Small intestine (tissue), 7 donors: Measurements from ENCODE around the gene IPO13. TPM values are rescaled to one million over a fixed set of nuclear protein-coding genes. Genes with fewer than 3 reads are reported as not detected.

Experiments
- DNase-seq, 2 donors: peaks; one replicate each; pipeline versions ENCODE4 v3.0.0 to v3.0.0-alpha.2; 2013
- FAIRE-seq: peaks from 2 replicates; lab custom pipeline; 2012; peaks lifted over from hg19 to GRCh38; lab: Jason Lieb, UNC
- H3K27ac ChIP-seq, 3 donors: one replicate each; pipeline ENCODE4 v1.5.1; 2013; ENCODE audit warnings: low read length in 2 of 3, mild to moderate bottlenecking in 2 of 3, control low read depth in 1 of 3, inconsistent platforms in 1 of 3, low read depth in 1 of 3, moderate library complexity in 1 of 3
- H3K27me3 ChIP-seq, 3 donors: one replicate each; pipeline ENCODE4 v1.6.1; 2013; ENCODE audit warnings: low read length in 3 of 3, inconsistent platforms in 1 of 3; ENCODE audit not compliant: control insufficient read depth in 3 of 3, insufficient read depth in 3 of 3
- H3K36me3 ChIP-seq, 3 donors: one replicate each; pipeline ENCODE4 v1.6.1; 2013; ENCODE audit warnings: low read length in 3 of 3, inconsistent platforms in 1 of 3, low read depth in 1 of 3, mild to moderate bottlenecking in 1 of 3, moderate library complexity in 1 of 3; ENCODE audit not compliant: control insufficient read depth in 3 of 3, insufficient read depth in 2 of 3
- H3K4me1 ChIP-seq, 3 donors: one replicate each; pipeline ENCODE4 v1.6.1; 2013; ENCODE audit warnings: low read length in 2 of 3, inconsistent platforms in 1 of 3, low read depth in 1 of 3, mild to moderate bottlenecking in 1 of 3, moderate library complexity in 1 of 3; ENCODE audit not compliant: control insufficient read depth in 3 of 3, insufficient read depth in 2 of 3
- H3K4me3 ChIP-seq, 3 donors: one replicate each; pipeline ENCODE4 v1.5.1; 2013; ENCODE audit warnings: low read length in 3 of 3, control low read depth in 1 of 3, inconsistent platforms in 1 of 3, low read depth in 1 of 3, mild to moderate bottlenecking in 1 of 3, moderate library complexity in 1 of 3
- H3K9me3 ChIP-seq, 2 donors: one replicate each; pipeline ENCODE4 v1.6.1; 2013; ENCODE audit warnings: low read depth in 1 of 2, low read length in 1 of 2; ENCODE audit not compliant: control insufficient read depth in 2 of 2, insufficient read depth in 1 of 2
- WGBS, 3 donors: extraction: QIAGEN DNeasy Blood & Tissue Kit; methylation state at CpG; one replicate each; pipeline ENCODE4 v1.1.7; 2013; 5-methylcytosine and 5-hydroxymethylcytosine counted together
- polyA plus RNA-seq, 4 donors: library from polyadenylated mRNA; stranded (reverse) in 3 of 4; unstranded in 1 of 4; fragments of 200-250 nt in 3 of 4; fragments of 120-200 nt in 1 of 4; gene quantifications; one replicate each; pipeline versions ENCODE4 v1.2.1 to v1.2.3, GENCODE V29; 2013
- donor health status: healthy with polysubstance abuse.
- donor health status: control.
- donor health status: control.
- donor health status: Bipolar disorder and iron deficiency.
- donor health status: healthy.

The IPO13 gene
- polyA plus RNA-seq, 4 donors: 14.2 to 24.8 (median 20.1) TPM

GRCh38 chr1:43995984-43996732 lies 49.4 kb downstream of the IPO13 start:
- FAIRE-seq (no peak), DNase-seq (no peak)
- H3K27ac ChIP-seq: no peak overlapping the region

GRCh38 chr1:43996733-43997115 lies 50.0 kb downstream of the IPO13 start:
- Histone ChIP-seq H3K4me3 (no peak overlapping the region), H3K9me3 (no peaks in the 10 kb centered on the region), H3K4me1 (peaks cover 0 to 33% (median 0%) of the 10 kb centered on the region in 3 donors), H3K27ac (peak overlapping the region in 1 of 3 donors; percentile 61), H3K27me3 (no peaks in the 10 kb centered on the region), H3K36me3 (peaks cover 0 to 40% (median 0%) of the 10 kb centered on the region in 3 donors)
- 69 to 73% (median 73%) methylated on average over 6 of the region's 6 CpGs for WGBS, 3 donors
- DNase-seq: no peak
- no peak for FAIRE-seq

More at GRCh38 chr1:43995984-43996732, 49.4 kb downstream of the IPO13 start:
- Histone ChIP-seq H3K27me3 (no peaks in the 10 kb centered on the region), H3K4me3 (no peak overlapping the region), H3K9me3 (no peaks in the 10 kb centered on the region), H3K4me1 (peaks cover 0 to 34% (median 0%) of the 10 kb centered on the region in 3 donors), H3K36me3 (peaks cover 0 to 39% (median 0%) of the 10 kb centered on the region in 3 donors)
- WGBS, 3 donors: 83 to 90% (median 84%) methylated on average over 21 of the region's 21 CpGs

- Histone ChIP-seq H3K27me3 (no peaks in the 10 kb centered on the region), H3K9me3 (no peaks in the 10 kb centered on the region), H3K36me3 (peaks cover 0 to 40% (median 0%) of the 10 kb centered on the region in 3 donors), H3K4me3 (peak overlapping the region in 1 of 3 donors; percentile 34), H3K27ac (peak overlapping the region in 1 of 3 donors; percentile 78), H3K4me1 (peaks cover 0 to 29% (median 0%) of the 10 kb centered on the region in 3 donors)
- FAIRE-seq (no peak), DNase-seq (peak; percentile 52 to 80)
- WGBS, 3 donors: 25 to 74% (median 47%) methylated on average over 22 of the region's 22 CpGs
Measured at GRCh38 chr1:43997295-43997999, 50.7 kb downstream of the IPO13 start.

- 75 to 85% (median 77%) methylated on average over 10 to 11 of the region's 11 CpGs for WGBS, 3 donors
- Histone ChIP-seq H3K27me3 (no peaks in the 10 kb centered on the region), H3K9me3 (no peaks in the 10 kb centered on the region), H3K36me3 (peaks cover 0 to 40% (median 0%) of the 10 kb centered on the region in 3 donors), H3K4me3 (peak overlapping the region in 1 of 3 donors; percentile 34), H3K27ac (peak overlapping the region in 1 of 3 donors; percentile 78), H3K4me1 (peaks cover 0 to 24% (median 0%) of the 10 kb centered on the region in 3 donors)
- FAIRE-seq (no peak), DNase-seq (no peak)
Measured at GRCh38 chr1:43998000-43998378, 51.2 kb downstream of the IPO13 start.

- Histone ChIP-seq H3K9me3 (no peaks in the 10 kb centered on the region), H3K4me3 (no peak overlapping the region), H3K27ac (no peak overlapping the region), H3K27me3 (no peaks in the 10 kb centered on the region), H3K36me3 (peaks cover 0 to 37% (median 0%) of the 10 kb centered on the region in 3 donors), H3K4me1 (peaks cover 0 to 24% (median 0%) of the 10 kb centered on the region in 3 donors)
- 91 to 96% (median 93%) methylated on average over 8 of the region's 8 CpGs for WGBS, 3 donors
- DNase-seq (no peak), FAIRE-seq (no peak)
Measured at GRCh38 chr1:43999455-43999854, 52.7 kb downstream of the IPO13 start.

GRCh38 chr1:44000122-44000665 lies 53.4 kb downstream of the IPO13 start:
- Histone ChIP-seq H3K27ac (no peak overlapping the region), H3K4me3 (no peak overlapping the region), H3K9me3 (no peaks in the 10 kb centered on the region), H3K36me3 (peaks cover 0 to 33% (median 0%) of the 10 kb centered on the region in 3 donors), H3K27me3 (no peaks in the 10 kb centered on the region), H3K4me1 (peaks cover 0 to 20% (median 0%) of the 10 kb centered on the region in 3 donors)
- no peak for FAIRE-seq
- no peak for DNase-seq
- 81 to 84% (median 83%) methylated on average over 8 of the region's 8 CpGs for WGBS, 3 donors

GRCh38 chr1:44002165-44002564 lies 55.4 kb downstream of the IPO13 start:
- H3K4me1 ChIP-seq: peaks cover 0 to 17% (median 0%) of the 10 kb centered on the region in 3 donors
- DNase-seq (no peak), FAIRE-seq (no peak)
- H3K27ac ChIP-seq: no peak overlapping the region
- H3K36me3 ChIP-seq: peaks cover 0 to 21% (median 0%) of the 10 kb centered on the region in 3 donors
- 78 to 85% (median 85%) methylated on average over 8 of the region's 8 CpGs for WGBS, 3 donors
- no peaks in the 10 kb centered on the region for H3K27me3 ChIP-seq
- no peak overlapping the region for H3K4me3 ChIP-seq
- no peaks in the 10 kb centered on the region for H3K9me3 ChIP-seq

- Histone ChIP-seq H3K36me3 (peaks cover 0 to 25% (median 0%) of the 10 kb centered on the region in 3 donors), H3K4me1 (peaks cover 0 to 12% (median 0%) of the 10 kb centered on the region in 3 donors), H3K27ac (no peak overlapping the region), H3K4me3 (no peak overlapping the region), H3K9me3 (no peaks in the 10 kb centered on the region), H3K27me3 (no peaks in the 10 kb centered on the region)
- DNase-seq: no peak
- no peak for FAIRE-seq
- WGBS, 3 donors: 87 to 94% (median 89%) methylated on average over 13 to 14 of the region's 14 CpGs
Measured at GRCh38 chr1:44002606-44003157, 55.9 kb downstream of the IPO13 start.
